ENCODE measurements around the gene KIF26B.
A peak's percentile ranks its signal among the peaks of the same experiment; 100 is the strongest.

Gene KIF26B

DNA sequence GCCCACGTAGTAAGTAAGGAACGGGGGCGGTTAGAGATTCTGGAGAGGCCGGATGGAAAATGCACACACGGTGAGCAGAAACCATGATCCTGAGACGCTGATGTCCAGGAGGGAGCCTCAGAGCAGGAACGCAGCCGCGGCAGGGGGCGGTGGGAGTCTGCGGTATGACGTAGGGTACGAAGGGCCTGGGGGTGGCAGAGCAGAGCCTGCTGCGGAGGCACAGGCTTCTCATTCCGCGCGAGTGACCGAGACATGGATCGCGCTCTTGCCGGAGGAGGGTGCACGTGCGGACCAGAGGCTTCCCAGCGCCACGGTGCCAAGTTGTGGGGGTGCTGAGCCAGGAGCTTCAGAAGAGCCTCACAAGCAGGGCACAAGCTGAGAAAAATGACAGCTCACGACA lies 176.2 kb downstream of the KIF26B start:
- H3K4me2 ChIP-seq (ENCODE audit: insufficient read depth, low read length) = no peak overlapping the region
- no peak overlapping the region for H3K27ac ChIP-seq (ENCODE audit: low read length)
- no peaks in the 10 kb centered on the region for H3K27me3 ChIP-seq (ENCODE audit: insufficient read depth, low read length, poor library complexity)
- H3K36me3 ChIP-seq (ENCODE audit: insufficient read depth, low read length) = no peaks in the 10 kb centered on the region
- H3K4me1 ChIP-seq (ENCODE audit: insufficient read depth, low read length) = no peaks in the 10 kb centered on the region
- H4K20me1 ChIP-seq (ENCODE audit: insufficient read depth, low read length) = no peaks in the 10 kb centered on the region
- ATAC-seq (ENCODE audit: insufficient read depth, low read depth) = no peak
- no peak for DNase-seq
- H3K79me2 ChIP-seq (ENCODE audit: insufficient read depth, low read length) = no peaks in the 10 kb centered on the region
- H3K9ac ChIP-seq (ENCODE audit: low read depth, low read length) = no peak overlapping the region
- TF ChIP-seq CTCF (IDR thresholded peaks at IDR 0.05; ENCODE audit: borderline replicate concordance, extremely low read depth, low read length, poor library complexity, severe bottlenecking) (no peak), EZH2 (IDR thresholded peaks at IDR 0.05; ENCODE audit: borderline replicate concordance, low read depth, low read length, severe bottlenecking) (no peak)
- no peak overlapping the region for H3K4me3 ChIP-seq (ENCODE audit: low read depth in 1 of 2, low read length in 2 of 2)
- H2AFZ ChIP-seq (ENCODE audit: low read depth, low read length) = no peak overlapping the region
- no peaks in the 10 kb centered on the region for H3K9me3 ChIP-seq (ENCODE audit: insufficient read depth, low read length, severe bottlenecking)

GRCh38 chr1:245332085-245332484 lies 177.3 kb downstream of the KIF26B start:
- no peak for TF ChIP-seq EZH2 (IDR thresholded peaks at IDR 0.05; ENCODE audit: borderline replicate concordance, low read depth, low read length, severe bottlenecking)
- no peak for TF ChIP-seq CTCF (IDR thresholded peaks at IDR 0.05; ENCODE audit: borderline replicate concordance, extremely low read depth, low read length, poor library complexity, severe bottlenecking)

GRCh38 chr1:245332513-245332912 lies 177.7 kb downstream of the KIF26B start:
- no peak overlapping the region for H3K4me2 ChIP-seq (ENCODE audit: insufficient read depth, low read length)
- no peaks in the 10 kb centered on the region for H3K4me1 ChIP-seq (ENCODE audit: insufficient read depth, low read length)
- no peak for TF ChIP-seq CTCF (IDR thresholded peaks at IDR 0.05; ENCODE audit: borderline replicate concordance, extremely low read depth, low read length, poor library complexity, severe bottlenecking)
- TF ChIP-seq EZH2 (IDR thresholded peaks at IDR 0.05; ENCODE audit: borderline replicate concordance, low read depth, low read length, severe bottlenecking) = no peak
- H3K79me2 ChIP-seq (ENCODE audit: insufficient read depth, low read length) = no peaks in the 10 kb centered on the region
- H3K9ac ChIP-seq (ENCODE audit: low read depth, low read length) = no peak overlapping the region
- H3K4me3 ChIP-seq (ENCODE audit: low read depth in 1 of 2, low read length in 2 of 2) = no peak overlapping the region
- H3K9me3 ChIP-seq (ENCODE audit: insufficient read depth, low read length, severe bottlenecking) = no peaks in the 10 kb centered on the region
- H3K36me3 ChIP-seq (ENCODE audit: insufficient read depth, low read length) = no peaks in the 10 kb centered on the region
- ATAC-seq (ENCODE audit: insufficient read depth, low read depth) = no peak
- no peak overlapping the region for H3K27ac ChIP-seq (ENCODE audit: low read length)
- no peaks in the 10 kb centered on the region for H3K27me3 ChIP-seq (ENCODE audit: insufficient read depth, low read length, poor library complexity)
- no peak overlapping the region for H2AFZ ChIP-seq (ENCODE audit: low read depth, low read length)
- DNase-seq = peak; percentile 8
- no peaks in the 10 kb centered on the region for H4K20me1 ChIP-seq (ENCODE audit: insufficient read depth, low read length)

More at GRCh38 chr1:245332085-245332484, 177.3 kb downstream of the KIF26B start:
- H2AFZ ChIP-seq (ENCODE audit: low read depth, low read length) = no peak overlapping the region
- no peak overlapping the region for H3K9ac ChIP-seq (ENCODE audit: low read depth, low read length)
- ATAC-seq (ENCODE audit: insufficient read depth, low read depth) (no peak), DNase-seq (no peak)
- no peaks in the 10 kb centered on the region for H3K4me1 ChIP-seq (ENCODE audit: insufficient read depth, low read length)
- no peaks in the 10 kb centered on the region for H3K27me3 ChIP-seq (ENCODE audit: insufficient read depth, low read length, poor library complexity)
- no peaks in the 10 kb centered on the region for H3K9me3 ChIP-seq (ENCODE audit: insufficient read depth, low read length, severe bottlenecking)
- no peak overlapping the region for H3K4me3 ChIP-seq (ENCODE audit: low read depth in 1 of 2, low read length in 2 of 2)
- no peaks in the 10 kb centered on the region for H3K36me3 ChIP-seq (ENCODE audit: insufficient read depth, low read length)
- H3K79me2 ChIP-seq (ENCODE audit: insufficient read depth, low read length) = no peaks in the 10 kb centered on the region
- H3K27ac ChIP-seq (ENCODE audit: low read length) = no peak overlapping the region
- H3K4me2 ChIP-seq (ENCODE audit: insufficient read depth, low read length) = no peak overlapping the region
- H4K20me1 ChIP-seq (ENCODE audit: insufficient read depth, low read length) = no peaks in the 10 kb centered on the region

DNA sequence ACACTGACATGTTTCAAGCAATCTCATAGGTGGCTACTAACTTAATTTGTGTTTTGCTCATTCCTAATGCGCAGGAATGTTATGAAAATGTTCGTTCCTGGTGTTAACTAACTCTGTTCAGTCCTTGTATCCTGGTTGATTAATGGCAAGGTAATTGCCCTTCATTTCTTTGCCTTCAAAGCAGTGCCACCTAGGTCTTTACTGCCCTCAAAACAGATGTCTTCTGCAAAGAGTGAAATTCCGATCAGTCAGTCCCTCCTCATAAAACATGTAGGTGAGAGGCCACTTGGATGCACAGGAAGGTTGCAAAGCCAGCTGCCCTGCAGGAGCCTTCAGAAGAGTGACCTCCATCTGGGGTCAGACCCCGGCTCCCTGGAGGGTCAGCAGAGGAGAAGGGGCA lies 179.4 kb downstream of the KIF26B start:
- Histone ChIP-seq H3K4me3 (ENCODE audit: low read depth in 1 of 2, low read length in 2 of 2) (no peak overlapping the region), H3K36me3 (ENCODE audit: insufficient read depth, low read length) (no peaks in the 10 kb centered on the region), H3K9ac (ENCODE audit: low read depth, low read length) (no peak overlapping the region), H2AFZ (ENCODE audit: low read depth, low read length) (no peak overlapping the region), H3K27ac (ENCODE audit: low read length) (no peak overlapping the region), H3K79me2 (ENCODE audit: insufficient read depth, low read length) (no peaks in the 10 kb centered on the region), H3K4me2 (ENCODE audit: insufficient read depth, low read length) (no peak overlapping the region), H3K27me3 (ENCODE audit: insufficient read depth, low read length, poor library complexity) (no peaks in the 10 kb centered on the region), H3K4me1 (ENCODE audit: insufficient read depth, low read length) (no peaks in the 10 kb centered on the region), H4K20me1 (ENCODE audit: insufficient read depth, low read length) (no peaks in the 10 kb centered on the region), H3K9me3 (ENCODE audit: insufficient read depth, low read length, severe bottlenecking) (no peaks in the 10 kb centered on the region)
- TF ChIP-seq EZH2 (IDR thresholded peaks at IDR 0.05; ENCODE audit: borderline replicate concordance, low read depth, low read length, severe bottlenecking) = no peak
- no peak for TF ChIP-seq CTCF (IDR thresholded peaks at IDR 0.05; ENCODE audit: borderline replicate concordance, extremely low read depth, low read length, poor library complexity, severe bottlenecking)
- DNase-seq (no peak), ATAC-seq (ENCODE audit: insufficient read depth, low read depth) (no peak)

All from DND-41 (cell line).